ENCODE data around the gene C3.

- TF ChIP-seq CTCF (IDR thresholded peaks at IDR 0.05 in 2 of 3, conservative IDR thresholded peaks at IDR 0.05 in 1 of 3; ENCODE audit: borderline replicate concordance in 1 of 3, insufficient read depth in 1 of 3, low read depth in 2 of 3, low read length in 2 of 3) = no peak
- no peak for TF ChIP-seq ZFX (IDR thresholded peaks at IDR 0.05)
- no peak for TF ChIP-seq POLR2AphosphoS5 (IDR thresholded peaks at IDR 0.05; ENCODE audit: low read depth, low read length)
- no peak for TF ChIP-seq EZH2phosphoT487 (IDR thresholded peaks at IDR 0.05; ENCODE audit: borderline replicate concordance)
- TF ChIP-seq POLR2A (IDR thresholded peaks at IDR 0.05; ENCODE audit: borderline replicate concordance, extremely low read depth, insufficient read depth, insufficient read length) = no peak
- TF ChIP-seq REST (IDR thresholded peaks at IDR 0.05; ENCODE audit: low read depth) = no peak
- no peak for TF ChIP-seq EZH2 (IDR thresholded peaks at IDR 0.05)
- TF ChIP-seq CEBPB (IDR thresholded peaks at IDR 0.05; ENCODE audit: low read depth) = peak; percentile 95
- no peak for TF ChIP-seq RAD21 (IDR thresholded peaks at IDR 0.05; ENCODE audit: low read depth)
- no peak for TF ChIP-seq MAX (IDR thresholded peaks at IDR 0.05)
- TF ChIP-seq SP1 (IDR thresholded peaks at IDR 0.05; ENCODE audit: low read depth) = no peak
- TF ChIP-seq YY1 (IDR thresholded peaks at IDR 0.05; ENCODE audit: extremely low read depth, insufficient replicate concordance, low read depth, low read length) = no peak
- no peak for TF ChIP-seq ZBTB33 (IDR thresholded peaks at IDR 0.05; ENCODE audit: extremely low read depth, insufficient replicate concordance, low read length)
Measured at GRCh38 chr19:6723108-6723618, 2.7 kb upstream of the C3 start.
